Loucy (cell line): Measurements from ENCODE around the gene VAV1.

Source experiments
- H2AFZ ChIP-seq: fragments of 200-600 bp; sonication (generic); 2 replicates; pipeline ENCODE4 v1.6.0; 2016; ENCODE audit warnings: antibody characterized with exemption, mild to moderate bottlenecking, low read length, moderate library complexity
- H3F3A ChIP-seq: fragments of 200-600 bp; 2 replicates; pipeline ENCODE4 v1.6.0; 2016; ENCODE audit warnings: antibody characterized with exemption, low read depth, mild to moderate bottlenecking
- H3K27me3 ChIP-seq: fragments of 200-600 bp; sonication (generic); 2 replicates; pipeline ENCODE4 v1.6.1; 2014; ENCODE audit warnings: low read length, mild to moderate bottlenecking; ENCODE audit not compliant: insufficient read depth, poor library complexity, severe bottlenecking
- H3K36me3 ChIP-seq: fragments of 200-600 bp; sonication (generic); 2 replicates; pipeline ENCODE4 v1.6.1; 2016; ENCODE audit warnings: low read length; ENCODE audit not compliant: insufficient read depth
- H3K4me1 ChIP-seq: fragments of 200-600 bp; sonication (generic); 2 replicates; pipeline ENCODE4 v1.5.1; 2014; ENCODE audit warnings: low read length, mild to moderate bottlenecking; ENCODE audit not compliant: insufficient read depth, poor library complexity, severe bottlenecking
- H3K4me2 ChIP-seq: fragments of 200-600 bp; sonication (generic); 2 replicates; pipeline ENCODE4 v1.6.0; 2014; ENCODE audit warnings: antibody characterized with exemption, low read length, low read depth, mild to moderate bottlenecking; ENCODE audit not compliant: poor library complexity, severe bottlenecking
- H3K4me3 ChIP-seq: fragments of 200-600 bp; sonication (generic); 2 replicates; pipeline ENCODE4 v1.5.1; 2014; ENCODE audit warnings: low read length, mild to moderate bottlenecking, mixed read lengths; ENCODE audit not compliant: poor library complexity, severe bottlenecking
- H3K79me2 ChIP-seq: fragments of 200-600 bp; sonication (generic); 2 replicates; pipeline ENCODE4 v1.6.1; 2014; ENCODE audit warnings: low read length; ENCODE audit not compliant: insufficient read depth
- H3K9ac ChIP-seq: fragments of 200-600 bp; sonication (generic); 2 replicates; pipeline ENCODE4 v1.6.0; 2014; ENCODE audit warnings: mild to moderate bottlenecking, low read depth, low read length, moderate library complexity; ENCODE audit not compliant: poor library complexity, severe bottlenecking
- H3K9me2 ChIP-seq: fragments of 200-600 bp; sonication (generic); replicated peaks from 2 replicates; pipeline ENCODE4 v1.6.1; 2016; ENCODE audit warnings: low read depth, low read length, mixed read lengths
- H3K9me3 ChIP-seq: fragments of 200-600 bp; sonication (generic); 2 replicates; pipeline ENCODE4 v1.6.1; 2014; ENCODE audit warnings: mild to moderate bottlenecking, antibody characterized with exemption, low read length, low read depth; ENCODE audit not compliant: insufficient read depth
- H4K20me1 ChIP-seq: fragments of 200-600 bp; sonication (generic); 2 replicates; pipeline ENCODE4 v1.6.0; 2014; ENCODE audit warnings: antibody characterized with exemption, low read length, mild to moderate bottlenecking; ENCODE audit not compliant: insufficient read depth, poor library complexity, severe bottlenecking
- CTCF ChIP-seq: fragments of 200-600 bp; sonication (generic); conservative IDR thresholded peaks from 2 replicates; pipeline ENCODE4 v1.5.1; 2014; ENCODE audit warnings: mild to moderate bottlenecking, antibody characterized with exemption, low read length
- EZH2phosphoT487 ChIP-seq: fragments of 200-600 bp; IDR thresholded peaks from 2 replicates; pipeline ENCODE4 v1.6.1; 2018; ENCODE audit warnings: antibody characterized with exemption, mild to moderate bottlenecking, moderate library complexity, borderline replicate concordance

Gene VAV1

GRCh38 chr19:6729573-6730152 lies 42.8 kb upstream of the VAV1 start:
- Histone ChIP-seq H3K4me2 (no peak overlapping the region), H3K27me3 (no peaks in the 10 kb centered on the region), H3F3A (no peaks in the 10 kb centered on the region), H3K4me3 (no peak overlapping the region), H3K9ac (no peak overlapping the region), H3K79me2 (no peaks in the 10 kb centered on the region), H2AFZ (no peak overlapping the region), H3K9me3 (no peaks in the 10 kb centered on the region), H4K20me1 (no peaks in the 10 kb centered on the region), H3K36me3 (no peaks in the 10 kb centered on the region), H3K4me1 (no peaks in the 10 kb centered on the region), H3K9me2 (no peaks in the 10 kb centered on the region)
- TF ChIP-seq EZH2phosphoT487, result no peak

DNA sequence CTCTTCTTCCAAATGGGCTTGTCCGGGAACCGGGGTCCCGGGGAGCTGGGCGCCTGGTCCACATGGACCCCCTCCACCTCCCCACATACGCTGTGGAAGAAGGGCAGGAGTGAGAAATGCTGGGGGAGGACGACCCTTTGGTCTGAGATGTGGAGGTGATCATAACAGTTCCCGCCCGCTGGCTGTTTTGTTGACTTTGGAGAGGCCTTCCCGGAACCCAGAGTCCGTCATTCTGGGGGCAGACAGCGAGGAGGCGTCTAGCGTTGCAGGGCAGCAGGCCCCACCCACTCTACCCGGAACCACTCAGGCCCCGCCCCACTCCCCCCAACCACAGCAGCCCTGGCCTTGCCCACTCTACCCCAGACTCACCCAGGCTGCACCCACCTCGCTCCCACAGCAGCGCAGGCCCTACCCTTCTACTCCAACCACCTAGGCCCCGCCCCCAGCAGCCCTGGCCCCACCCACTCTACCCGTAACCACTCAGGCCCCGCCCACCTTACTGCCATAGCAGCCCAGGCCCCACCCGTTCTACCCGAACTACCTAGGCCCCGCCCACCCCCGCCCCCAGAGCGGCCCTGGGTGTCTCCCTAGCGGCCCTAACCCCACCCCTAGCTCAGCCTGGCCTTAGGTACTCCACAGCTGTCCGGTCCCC lies 42.2 kb upstream of the VAV1 start:
- no peak overlapping the region for H3K4me2 ChIP-seq

GRCh38 chr19:6730941-6731670 lies 41.4 kb upstream of the VAV1 start:
- Histone ChIP-seq H3K9me3 (no peaks in the 10 kb centered on the region), H3K36me3 (no peaks in the 10 kb centered on the region), H3K9ac (no peak overlapping the region), H3K4me1 (peaks cover 8% of the 10 kb centered on the region), H3K9me2 (no peaks in the 10 kb centered on the region), H3K4me3 (no peak overlapping the region), H3K27me3 (no peaks in the 10 kb centered on the region), H3F3A (no peaks in the 10 kb centered on the region), H4K20me1 (peaks cover 1% of the 10 kb centered on the region), H3K4me2 (no peak overlapping the region), H2AFZ (no peak overlapping the region), H3K79me2 (peaks cover 9% of the 10 kb centered on the region; the same call in 1 of the 2 replicates)
- no peak for TF ChIP-seq EZH2phosphoT487
- no peak for TF ChIP-seq CTCF

More for the DNA sequence above, 42.2 kb upstream of the VAV1 start:
- Histone ChIP-seq H4K20me1 (no peaks in the 10 kb centered on the region), H3K27me3 (no peaks in the 10 kb centered on the region), H3K9me3 (no peaks in the 10 kb centered on the region), H3K9ac (no peak overlapping the region), H3F3A (no peaks in the 10 kb centered on the region), H3K4me3 (no peak overlapping the region), H3K36me3 (no peaks in the 10 kb centered on the region), H3K4me1 (no peaks in the 10 kb centered on the region), H3K79me2 (peaks cover under 1% of the 10 kb centered on the region; the same call in 1 of the 2 replicates), H3K9me2 (no peaks in the 10 kb centered on the region), H2AFZ (no peak overlapping the region)
- no peak for TF ChIP-seq EZH2phosphoT487
- no peak for TF ChIP-seq CTCF
